ENCODE measurements around the gene TEX22.

GRCh38 chr14:105444859-105445258, 46.5 kb downstream of the TEX22 start:
- TF ChIP-seq CTCF (IDR thresholded peaks at IDR 0.05; ENCODE audit: low read length) (no peak), EZH2 (IDR thresholded peaks at IDR 0.05; ENCODE audit: borderline replicate concordance, low read length) (no peak)
